ENCODE measurements around the gene FXR1.

- TF ChIP-seq, protein P1, sequence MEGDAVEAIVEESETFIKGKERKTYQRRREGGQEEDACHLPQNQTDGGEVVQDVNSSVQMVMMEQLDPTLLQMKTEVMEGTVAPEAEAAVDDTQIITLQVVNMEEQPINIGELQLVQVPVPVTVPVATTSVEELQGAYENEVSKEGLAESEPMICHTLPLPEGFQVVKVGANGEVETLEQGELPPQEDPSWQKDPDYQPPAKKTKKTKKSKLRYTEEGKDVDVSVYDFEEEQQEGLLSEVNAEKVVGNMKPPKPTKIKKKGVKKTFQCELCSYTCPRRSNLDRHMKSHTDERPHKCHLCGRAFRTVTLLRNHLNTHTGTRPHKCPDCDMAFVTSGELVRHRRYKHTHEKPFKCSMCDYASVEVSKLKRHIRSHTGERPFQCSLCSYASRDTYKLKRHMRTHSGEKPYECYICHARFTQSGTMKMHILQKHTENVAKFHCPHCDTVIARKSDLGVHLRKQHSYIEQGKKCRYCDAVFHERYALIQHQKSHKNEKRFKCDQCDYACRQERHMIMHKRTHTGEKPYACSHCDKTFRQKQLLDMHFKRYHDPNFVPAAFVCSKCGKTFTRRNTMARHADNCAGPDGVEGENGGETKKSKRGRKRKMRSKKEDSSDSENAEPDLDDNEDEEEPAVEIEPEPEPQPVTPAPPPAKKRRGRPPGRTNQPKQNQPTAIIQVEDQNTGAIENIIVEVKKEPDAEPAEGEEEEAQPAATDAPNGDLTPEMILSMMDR (conservative IDR thresholded peaks at IDR 0.05 in 1 of 2, IDR thresholded peaks at IDR 0.05 in 1 of 2; ENCODE audit: low read depth in 1 of 2, low read length in 2 of 2), result no peak
- no peak for TF ChIP-seq EZH2 (IDR thresholded peaks at IDR 0.05; ENCODE audit: low read length, missing control alignments)
Measured at GRCh38 chr3:180970931-180971330, 58.5 kb downstream of the FXR1 start.

Measured in fibroblast of lung (primary cell).